Nephron progenitor cell (in vitro differentiated cells): ENCODE results near the gene C2orf74.
"Not testable (repeated sequence)": the region's sequence is repeated elsewhere in the genome, so short reads cannot be mapped to it uniquely, and the experiment has no call there.

Experiments
- DNase-seq: peaks from one replicate; pipeline ENCODE4 v3.0.0; 2021
- H3K27ac Mint-ChIP-seq: 2 replicates; pipeline ENCODE4 v1.8.0; 2021; ENCODE audit warnings: mild to moderate bottlenecking, moderate library complexity, mixed read lengths
- H3K27me3 Mint-ChIP-seq: 2 replicates; pipeline ENCODE4 v1.8.0; 2021; ENCODE audit warnings: mild to moderate bottlenecking, low read depth, mixed read lengths; ENCODE audit not compliant: poor library complexity
- H3K36me3 Mint-ChIP-seq: 2 replicates; pipeline ENCODE4 v1.8.0; 2021; ENCODE audit warnings: low read depth, mixed read lengths
- H3K4me1 Mint-ChIP-seq: 2 replicates; pipeline ENCODE4 v1.8.0; 2021; ENCODE audit warnings: mixed read lengths
- H3K4me3 Mint-ChIP-seq: 2 replicates; pipeline ENCODE4 v1.8.0; 2021; ENCODE audit warnings: mild to moderate bottlenecking, moderate library complexity, mixed read lengths
- H3K9me3 Mint-ChIP-seq: 2 replicates; pipeline ENCODE4 v1.8.0; 2021; ENCODE audit warnings: mild to moderate bottlenecking, moderate library complexity, mixed read lengths
- CTCF ChIP-seq: fragments of 200-600 bp; sonication (generic); IDR thresholded peaks from 2 replicates; pipeline ENCODE4 v1.5.0; 2021; ENCODE audit warnings: antibody characterized with exemption

Gene C2orf74

GRCh38 chr2:61185231-61185728, 23.3 kb downstream of the C2orf74 start:
- H3K27ac Mint-ChIP-seq: peak overlapping the region; percentile 80
- peaks cover 97% of the 10 kb centered on the region for H3K36me3 Mint-ChIP-seq

DNA sequence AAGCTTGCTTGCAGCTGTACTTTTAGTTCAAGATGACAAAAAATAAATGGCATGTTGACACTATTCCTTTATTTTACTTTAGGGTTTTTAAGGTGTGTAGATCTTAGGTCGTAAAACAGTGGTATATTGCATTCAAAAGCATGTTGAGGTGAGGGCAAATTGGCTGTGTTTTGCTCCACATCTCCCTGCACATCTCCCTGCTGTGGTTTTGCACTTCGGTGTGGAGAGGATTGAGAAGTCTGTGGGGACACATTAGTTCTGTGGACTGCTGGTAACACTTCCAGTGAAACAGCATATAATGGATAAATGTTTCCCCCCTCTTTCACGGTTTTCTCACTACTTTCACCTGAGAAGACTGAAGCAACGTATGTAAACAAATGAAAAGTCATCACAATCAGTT, 25.1 kb downstream of the C2orf74 start:
- peaks cover 96% of the 10 kb centered on the region for H3K36me3 Mint-ChIP-seq
- no peaks in the 10 kb centered on the region for H3K9me3 Mint-ChIP-seq
- H3K27ac Mint-ChIP-seq: peak overlapping the region; percentile 41
- no peak overlapping the region for H3K4me3 Mint-ChIP-seq
- H3K27me3 Mint-ChIP-seq: peaks cover 3% of the 10 kb centered on the region
- TF ChIP-seq CTCF: no peak
- no peak for DNase-seq
- peaks cover 5% of the 10 kb centered on the region for H3K4me1 Mint-ChIP-seq

More at GRCh38 chr2:61185231-61185728, 23.3 kb downstream of the C2orf74 start:
- DNase-seq: no peak
- no peak overlapping the region for H3K4me3 Mint-ChIP-seq
- H3K27me3 Mint-ChIP-seq: peaks cover 3% of the 10 kb centered on the region
- H3K4me1 Mint-ChIP-seq: peaks cover 22% of the 10 kb centered on the region
- no peaks in the 10 kb centered on the region for H3K9me3 Mint-ChIP-seq
- no peak for TF ChIP-seq CTCF

DNA sequence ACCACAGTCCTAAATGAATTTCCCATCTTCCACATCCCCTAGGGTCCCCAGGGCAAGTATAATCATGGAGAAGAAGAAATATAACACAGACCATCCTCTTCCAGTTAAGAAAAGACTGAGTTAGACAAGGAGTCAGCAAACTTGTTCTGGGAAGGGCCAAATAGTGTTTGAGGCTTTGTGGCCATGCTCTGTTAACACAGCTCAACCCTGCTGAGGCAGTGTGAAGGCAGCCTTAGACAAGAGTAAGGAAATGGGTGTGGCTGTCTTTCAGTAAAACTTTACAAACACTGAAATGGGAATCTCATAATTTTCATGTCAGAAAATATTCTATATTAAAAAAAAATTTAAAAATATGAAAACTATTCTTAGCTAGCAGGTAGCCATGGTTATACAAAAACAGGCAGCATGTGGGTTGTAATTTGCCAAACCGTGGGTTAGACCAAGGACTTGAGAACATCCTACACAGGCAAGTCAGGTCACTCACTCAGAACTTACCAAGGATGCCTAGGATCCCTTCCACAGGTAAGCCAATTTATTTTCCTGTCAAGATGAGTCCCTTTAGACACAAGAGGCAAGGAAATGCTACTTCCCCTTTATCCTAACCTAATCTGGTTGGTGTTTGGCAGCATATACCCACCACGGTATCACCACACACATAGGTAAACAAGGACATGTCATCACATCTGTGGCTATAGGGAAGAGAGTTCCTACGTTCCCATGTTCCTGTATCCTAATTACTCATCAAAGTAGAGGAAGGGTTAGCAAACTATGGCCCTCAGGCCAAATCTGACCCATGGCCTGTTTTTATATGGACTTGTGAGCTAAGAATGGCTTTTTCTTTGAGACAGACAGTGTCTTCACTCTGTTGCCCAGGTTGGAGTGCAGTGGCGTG, 31.9 kb downstream of the C2orf74 start:
- no peak overlapping the region for H3K27ac Mint-ChIP-seq

DNA sequence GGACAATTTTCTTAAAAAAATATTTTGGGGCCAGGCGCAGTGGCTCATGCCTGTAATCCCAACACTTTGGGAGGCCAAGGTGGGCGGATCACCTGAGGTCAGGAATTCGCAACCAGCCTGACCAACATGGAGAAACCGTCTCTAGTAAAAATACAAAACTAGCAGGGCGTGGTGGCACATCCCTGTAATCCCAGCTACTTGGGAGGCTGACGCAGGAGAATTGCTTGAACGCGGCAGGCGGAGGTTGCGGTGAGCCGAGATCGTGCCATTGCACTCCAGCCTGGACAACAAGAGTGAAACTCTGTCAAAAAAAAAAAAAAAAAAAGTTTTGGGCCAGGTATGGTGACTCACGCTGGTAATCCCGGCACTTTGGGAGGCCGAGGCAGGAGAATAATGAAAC, 32.7 kb downstream of the C2orf74 start:
- not testable (repeated sequence) for H3K4me3 Mint-ChIP-seq, H3K27me3 Mint-ChIP-seq, H3K9me3 Mint-ChIP-seq, H3K4me1 Mint-ChIP-seq, H3K27ac Mint-ChIP-seq, DNase-seq
- peaks cover 66% of the 10 kb centered on the region for H3K36me3 Mint-ChIP-seq

More for the DNA sequence above, 31.9 kb downstream of the C2orf74 start:
- H3K9me3 Mint-ChIP-seq: no peaks in the 10 kb centered on the region
- H3K4me1 Mint-ChIP-seq: no peaks in the 10 kb centered on the region
- no peak for TF ChIP-seq CTCF
- H3K4me3 Mint-ChIP-seq: no peak overlapping the region
- no peaks in the 10 kb centered on the region for H3K27me3 Mint-ChIP-seq
- H3K36me3 Mint-ChIP-seq: peaks cover 65% of the 10 kb centered on the region
- no peak for DNase-seq

- Mint-ChIP-seq H3K27ac (peak overlapping the region; percentile 48), H3K36me3 (peaks cover 64% of the 10 kb centered on the region), H3K27me3 (no peaks in the 10 kb centered on the region), H3K4me3 (no peak overlapping the region), H3K4me1 (no peaks in the 10 kb centered on the region), H3K9me3 (no peaks in the 10 kb centered on the region)
- DNase-seq: no peak
- TF ChIP-seq CTCF: no peak
Measured at GRCh38 chr2:61196671-61197070, 34.7 kb downstream of the C2orf74 start.

- no peaks in the 10 kb centered on the region for H3K9me3 Mint-ChIP-seq
- H3K27me3 Mint-ChIP-seq: no peaks in the 10 kb centered on the region
- TF ChIP-seq CTCF: no peak
- peaks cover 77% of the 10 kb centered on the region for H3K36me3 Mint-ChIP-seq
- no peaks in the 10 kb centered on the region for H3K4me1 Mint-ChIP-seq
- no peak overlapping the region for H3K4me3 Mint-ChIP-seq
- peak overlapping the region; percentile 34 for H3K27ac Mint-ChIP-seq
- DNase-seq: no peak
Measured at GRCh38 chr2:61205132-61205531, 43.1 kb downstream of the C2orf74 start.
